ENCODE measurements around the gene PLEKHM1. TPM values are rescaled to one million over a fixed set of nuclear protein-coding genes. Genes with fewer than 3 reads are reported as not detected.
A peak's percentile ranks its signal among the peaks of the same experiment; 100 is the strongest.
"Not testable (repeated sequence)": the region's sequence is repeated elsewhere in the genome, so short reads cannot be mapped to it uniquely, and the experiment has no call there.

The PLEKHM1 gene
- 100 to 1,000 TPM; 140 to 160 (median 158) TPM for total RNA-seq
- 41.7 TPM for total RNA-seq (2013)

DNA sequence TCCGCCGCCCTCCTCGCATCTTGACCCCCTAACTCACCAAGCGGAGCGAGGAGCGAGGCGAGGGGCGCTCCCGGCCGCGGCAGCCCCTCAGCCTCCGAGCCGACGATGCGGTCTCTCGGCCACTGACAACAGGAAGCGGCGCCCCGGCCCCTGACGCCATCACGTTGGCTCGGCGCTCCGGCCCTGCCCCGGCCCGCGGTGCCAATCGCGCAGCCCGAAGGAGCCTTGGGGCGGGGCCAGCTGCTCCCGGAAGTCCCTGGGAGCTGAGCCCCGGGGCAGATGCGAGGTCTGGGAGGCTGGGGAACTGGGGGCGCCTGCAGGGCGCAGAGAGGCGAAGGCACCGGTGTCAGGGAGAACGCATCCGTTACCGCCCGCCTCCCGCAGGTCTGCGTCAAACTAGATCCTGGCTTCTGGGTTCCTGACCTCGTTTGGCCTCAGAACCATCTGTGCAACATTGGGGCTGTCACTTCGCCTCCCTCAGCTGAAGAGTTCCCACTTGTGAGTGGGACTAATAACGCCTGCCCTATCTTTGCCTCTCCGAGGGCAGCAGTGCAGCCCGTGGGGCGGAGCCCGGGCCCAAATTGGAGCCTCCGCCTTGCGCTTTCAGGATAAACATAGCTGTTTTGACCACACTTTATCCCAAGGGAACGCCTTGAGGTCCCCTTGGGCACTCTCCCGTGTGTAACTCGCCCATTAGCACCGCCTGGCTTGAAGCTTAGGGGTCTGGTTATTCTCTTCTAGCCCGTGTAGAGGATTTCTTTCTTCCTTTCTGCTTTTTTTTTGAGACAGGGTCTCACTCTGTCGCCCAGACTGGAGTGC is at the start of gene PLEKHM1:
Gene PLEKHM1, minus strand, starts transcription at position 107 of the 819 bp plus-strand sequence. CDS start 8,237 bp downstream, outside the sequence.
- peaks cover 16% of the 10 kb centered on the region for H3K4me1 ChIP-seq (ENCODE audit: control insufficient read depth, insufficient read depth, low read length)
- DNase-seq, result peak; percentile 83 to 86

DNA sequence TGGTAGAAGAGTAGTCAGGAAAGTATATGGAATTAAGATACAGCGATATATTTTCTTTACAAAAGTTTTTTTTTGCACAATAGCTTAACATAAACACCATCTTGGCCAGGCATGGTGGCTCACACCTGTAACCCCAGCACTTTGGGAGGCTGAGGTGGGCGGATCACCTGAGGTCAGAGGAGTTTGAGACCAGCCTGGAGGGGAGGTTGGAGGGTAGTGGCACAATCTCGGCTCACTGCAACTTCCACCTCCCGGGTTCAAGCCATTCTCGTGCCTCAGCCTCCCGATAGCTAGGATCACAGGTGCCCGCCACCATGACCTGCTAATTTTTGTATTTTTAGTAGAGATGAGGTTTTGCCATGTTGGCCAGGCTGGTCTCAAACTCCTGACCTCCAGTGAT is 47.6 kb upstream of the PLEKHM1 start:
- H3K27me3 Mint-ChIP-seq (ENCODE audit: low read depth in 2 of 2); intact Hi-C loops (cut with micrococcal nuclease); H3K27ac ChIP-seq (ENCODE audit: low read length); DNase-seq; H3K9me3 Mint-ChIP-seq; H3K9me3 ChIP-seq (ENCODE audit: control insufficient read depth, insufficient read depth, low read length); H3K4me1 Mint-ChIP-seq; H3K4me3 Mint-ChIP-seq; H3K27ac Mint-ChIP-seq; H3K27me3 ChIP-seq (ENCODE audit: control insufficient read depth, insufficient read depth, low read length); H3K36me3 Mint-ChIP-seq; H3K4me1 ChIP-seq (ENCODE audit: control insufficient read depth, insufficient read depth, low read length); H3K4me3 ChIP-seq (ENCODE audit: low read length); H3K36me3 ChIP-seq (ENCODE audit: control insufficient read depth, insufficient read depth, low read length); ATAC-seq: not testable (repeated sequence)
- 100% methylated on average over 1 of the region's 7 CpGs for whole genome bisulfite sequencing (ENCODE audit: insufficient coverage)

More for the DNA sequence above, at the start of gene PLEKHM1:
- H3K4me1 Mint-ChIP-seq, result peaks cover 19 to 34% of the 10 kb centered on the region in 2 donors
- H3K36me3 ChIP-seq (ENCODE audit: control insufficient read depth, insufficient read depth, low read length); H3K9me3 Mint-ChIP-seq; H3K9me3 ChIP-seq (ENCODE audit: control insufficient read depth, insufficient read depth, low read length); H3K36me3 Mint-ChIP-seq; intact Hi-C loops (cut with micrococcal nuclease); H3K27me3 ChIP-seq (ENCODE audit: control insufficient read depth, insufficient read depth, low read length); H3K27me3 Mint-ChIP-seq (ENCODE audit: low read depth in 2 of 2): not testable (repeated sequence)
- peak within 1 kb of the TSS; percentile 81 for H3K27ac ChIP-seq (ENCODE audit: low read length)
- ATAC-seq, result peak; percentile 93 to 98 (median 94)
- peak within 1 kb of the TSS; percentile 60 for H3K4me3 ChIP-seq (ENCODE audit: low read length)
- peak within 1 kb of the TSS; percentile 93 for H3K4me3 Mint-ChIP-seq
- H3K27ac Mint-ChIP-seq, result peak within 1 kb of the TSS; percentile 91 to 98
- under 1% methylated on average over 49 of the region's 59 CpGs for WGBS (ENCODE audit: insufficient coverage)

DNA sequence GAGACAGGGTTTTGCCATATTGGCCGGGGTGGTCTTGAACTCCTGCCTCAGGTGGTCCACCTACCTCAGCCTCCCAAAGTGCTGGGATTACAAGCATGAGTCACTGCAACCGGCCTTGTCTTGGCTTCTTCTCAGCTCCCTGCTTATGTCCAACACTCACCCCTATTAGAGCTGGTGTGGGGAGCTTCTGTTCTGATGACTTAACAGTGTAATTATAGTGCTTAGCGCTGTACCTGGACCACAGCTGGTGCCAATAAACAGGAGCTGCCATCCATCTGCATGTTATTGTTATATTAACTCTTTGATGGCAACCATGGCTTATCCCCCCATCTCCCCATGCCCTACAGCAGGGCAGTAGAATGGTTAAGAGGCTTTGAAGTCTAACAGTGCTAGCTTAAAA is 15.6 kb upstream of the PLEKHM1 start:
- H3K4me3 ChIP-seq (ENCODE audit: low read length); H3K4me3 Mint-ChIP-seq; H3K27me3 ChIP-seq (ENCODE audit: control insufficient read depth, insufficient read depth, low read length); ATAC-seq; DNase-seq; H3K27ac Mint-ChIP-seq; H3K27me3 Mint-ChIP-seq (ENCODE audit: low read depth in 2 of 2); H3K27ac ChIP-seq (ENCODE audit: low read length); H3K4me1 ChIP-seq (ENCODE audit: control insufficient read depth, insufficient read depth, low read length); intact Hi-C loops (cut with micrococcal nuclease); H3K36me3 ChIP-seq (ENCODE audit: control insufficient read depth, insufficient read depth, low read length); H3K36me3 Mint-ChIP-seq; H3K9me3 ChIP-seq (ENCODE audit: control insufficient read depth, insufficient read depth, low read length); H3K9me3 Mint-ChIP-seq; H3K4me1 Mint-ChIP-seq: not testable (repeated sequence)
- 100% methylated on average over 1 of the region's 3 CpGs for WGBS (ENCODE audit: insufficient coverage)

DNA sequence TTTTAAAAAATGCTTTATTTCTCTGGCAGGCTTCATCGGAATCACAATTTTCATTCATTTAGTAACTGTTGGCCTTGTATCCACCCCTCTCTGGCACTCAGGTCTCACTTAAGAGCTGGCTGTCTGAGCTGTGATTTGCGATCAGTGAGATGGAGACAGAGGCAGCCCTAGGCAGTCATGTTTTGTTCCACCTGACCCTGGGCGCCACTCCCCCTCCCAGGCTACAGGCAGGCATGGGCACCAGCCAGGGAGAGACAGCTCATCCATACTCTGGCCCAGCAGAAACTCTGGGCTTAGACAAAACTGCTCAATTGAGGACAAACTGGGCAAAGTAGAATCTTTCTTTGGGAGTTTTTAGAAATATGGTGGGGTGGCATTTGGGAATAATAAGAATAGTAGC is 14.7 kb upstream of the PLEKHM1 start:
- H3K27ac Mint-ChIP-seq; H3K27me3 Mint-ChIP-seq (ENCODE audit: low read depth in 2 of 2); H3K9me3 ChIP-seq (ENCODE audit: control insufficient read depth, insufficient read depth, low read length); H3K9me3 Mint-ChIP-seq; DNase-seq; H3K36me3 ChIP-seq (ENCODE audit: control insufficient read depth, insufficient read depth, low read length); H3K27me3 ChIP-seq (ENCODE audit: control insufficient read depth, insufficient read depth, low read length); intact Hi-C loops (cut with micrococcal nuclease); H3K4me3 ChIP-seq (ENCODE audit: low read length); H3K4me1 ChIP-seq (ENCODE audit: control insufficient read depth, insufficient read depth, low read length); H3K27ac ChIP-seq (ENCODE audit: low read length); H3K4me3 Mint-ChIP-seq; H3K4me1 Mint-ChIP-seq; H3K36me3 Mint-ChIP-seq; ATAC-seq: not testable (repeated sequence)
- 96% methylated on average over 3 of the region's 3 CpGs for WGBS (ENCODE audit: insufficient coverage)

DNA sequence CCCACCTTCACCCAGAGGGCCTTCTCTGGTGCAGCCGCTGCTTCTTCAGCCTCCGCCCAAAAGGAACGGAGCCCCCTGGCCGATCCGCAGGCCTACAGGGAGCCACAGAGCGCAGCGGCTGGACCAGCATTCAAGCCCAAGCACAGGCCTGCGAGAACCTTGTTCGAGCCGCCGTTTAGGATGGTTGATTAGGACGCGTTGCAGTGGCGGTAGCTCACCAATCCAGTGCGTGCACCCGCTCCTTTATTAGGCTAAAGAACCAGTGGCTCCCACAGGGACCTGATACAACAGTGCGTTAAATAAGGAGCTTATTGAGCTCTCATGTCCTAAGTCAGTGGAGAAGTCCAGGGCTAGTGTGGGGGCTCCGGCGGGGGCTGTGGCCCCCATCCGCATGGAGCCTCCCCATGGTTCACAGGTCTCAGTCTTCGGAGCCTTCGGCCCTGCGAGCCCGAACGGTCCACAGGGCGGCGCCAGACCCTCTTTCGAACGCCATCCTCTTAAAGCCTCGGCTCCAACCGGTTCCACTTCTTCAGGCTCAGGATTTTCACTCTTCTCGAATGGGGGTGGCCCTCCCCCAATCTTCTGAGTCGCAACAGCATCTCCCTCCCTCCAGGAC is 10.7 kb upstream of the PLEKHM1 start:
- H3K4me1 Mint-ChIP-seq; H3K27me3 Mint-ChIP-seq (ENCODE audit: low read depth in 2 of 2); H3K9me3 Mint-ChIP-seq; DNase-seq; H3K4me3 Mint-ChIP-seq; H3K27ac Mint-ChIP-seq; H3K27ac ChIP-seq (ENCODE audit: low read length); H3K36me3 ChIP-seq (ENCODE audit: control insufficient read depth, insufficient read depth, low read length); H3K27me3 ChIP-seq (ENCODE audit: control insufficient read depth, insufficient read depth, low read length); intact Hi-C loops (cut with micrococcal nuclease); H3K4me3 ChIP-seq (ENCODE audit: low read length); H3K9me3 ChIP-seq (ENCODE audit: control insufficient read depth, insufficient read depth, low read length); H3K4me1 ChIP-seq (ENCODE audit: control insufficient read depth, insufficient read depth, low read length); H3K36me3 Mint-ChIP-seq: not testable (repeated sequence)
- WGBS (ENCODE audit: insufficient coverage), result 31% methylated on average over 28 of the region's 33 CpGs
- ATAC-seq, result peak in 2 of 3 donors; percentile 59 to 80

DNA sequence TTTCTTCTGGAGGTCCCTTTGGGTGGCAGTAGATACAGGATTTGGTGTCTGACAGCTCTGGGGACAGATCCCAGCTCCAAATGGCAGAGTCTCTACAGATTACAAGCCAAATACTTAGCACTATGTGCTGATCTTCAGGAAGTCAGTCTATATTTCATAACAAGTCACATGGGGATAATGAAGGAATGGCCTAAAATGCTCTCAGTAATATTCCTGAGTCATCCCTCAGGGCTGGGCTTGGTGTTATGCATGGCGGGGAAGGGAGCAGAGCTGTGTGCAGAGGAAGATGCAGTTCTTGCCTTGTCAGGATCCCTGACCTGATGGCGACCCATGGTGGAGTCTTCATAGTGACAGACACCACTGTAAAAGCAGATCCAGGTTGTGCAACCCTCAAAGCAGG is 10.0 kb upstream of the PLEKHM1 start:
- DNase-seq; intact Hi-C loops (cut with micrococcal nuclease); H3K36me3 ChIP-seq (ENCODE audit: control insufficient read depth, insufficient read depth, low read length); H3K4me1 Mint-ChIP-seq; H3K27ac Mint-ChIP-seq; ATAC-seq; H3K27me3 Mint-ChIP-seq (ENCODE audit: low read depth in 2 of 2); H3K4me1 ChIP-seq (ENCODE audit: control insufficient read depth, insufficient read depth, low read length); H3K4me3 Mint-ChIP-seq; H3K36me3 Mint-ChIP-seq; H3K9me3 Mint-ChIP-seq; H3K9me3 ChIP-seq (ENCODE audit: control insufficient read depth, insufficient read depth, low read length); H3K27ac ChIP-seq (ENCODE audit: low read length); H3K27me3 ChIP-seq (ENCODE audit: control insufficient read depth, insufficient read depth, low read length); H3K4me3 ChIP-seq (ENCODE audit: low read length): not testable (repeated sequence)
- 100% methylated on average over 1 of the region's 2 CpGs for WGBS (ENCODE audit: insufficient coverage)

DNA sequence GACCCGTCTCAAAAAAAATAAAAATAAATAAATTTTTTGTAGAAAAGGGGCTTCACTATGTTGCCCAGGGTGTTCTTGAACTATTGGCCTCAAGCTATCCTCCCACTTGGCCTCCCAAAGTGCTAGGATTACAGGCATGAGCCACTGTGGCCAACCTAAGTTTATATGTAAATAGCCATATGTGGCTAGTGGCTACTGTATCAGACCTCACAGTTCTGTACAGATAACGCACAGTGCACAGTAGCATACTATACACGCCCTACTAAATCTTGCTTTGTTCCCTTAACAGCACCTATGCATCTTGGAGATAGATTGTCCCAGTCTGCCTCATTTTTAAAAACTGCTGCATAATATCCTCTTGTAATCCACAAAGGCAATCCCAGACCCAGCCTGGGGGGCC is 8.7 kb upstream of the PLEKHM1 start:
- H3K4me1 ChIP-seq (ENCODE audit: control insufficient read depth, insufficient read depth, low read length); H3K36me3 ChIP-seq (ENCODE audit: control insufficient read depth, insufficient read depth, low read length); H3K9me3 Mint-ChIP-seq; H3K27ac Mint-ChIP-seq; H3K9me3 ChIP-seq (ENCODE audit: control insufficient read depth, insufficient read depth, low read length); H3K27me3 Mint-ChIP-seq (ENCODE audit: low read depth in 2 of 2); DNase-seq; ATAC-seq; H3K27ac ChIP-seq (ENCODE audit: low read length); H3K4me3 ChIP-seq (ENCODE audit: low read length); H3K27me3 ChIP-seq (ENCODE audit: control insufficient read depth, insufficient read depth, low read length); H3K4me3 Mint-ChIP-seq; H3K36me3 Mint-ChIP-seq; intact Hi-C loops (cut with micrococcal nuclease); H3K4me1 Mint-ChIP-seq: not testable (repeated sequence)
- 100% methylated on average over 2 of the region's 3 CpGs for WGBS (ENCODE audit: insufficient coverage)

DNA sequence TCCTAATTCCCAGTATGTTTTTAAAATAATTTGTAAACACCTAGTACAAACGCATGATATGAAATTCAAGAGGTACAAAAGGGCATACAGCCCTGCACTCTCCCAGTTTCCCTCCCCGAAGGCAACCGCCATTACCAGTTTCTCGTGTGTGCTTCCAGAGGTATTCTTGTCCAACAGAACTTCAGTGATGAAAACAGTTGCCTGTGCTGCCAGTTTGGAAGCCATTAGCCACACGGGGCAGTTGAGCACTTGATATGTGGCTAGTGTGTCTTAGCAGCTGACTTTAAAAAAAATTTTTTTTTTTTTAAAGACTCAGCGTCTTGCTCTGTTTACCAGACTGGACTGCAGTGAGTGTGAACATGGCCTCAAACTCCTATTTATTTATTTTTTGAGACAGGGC is 7.9 kb upstream of the PLEKHM1 start:
- H3K4me3 Mint-ChIP-seq; H3K27ac Mint-ChIP-seq; H3K9me3 ChIP-seq (ENCODE audit: control insufficient read depth, insufficient read depth, low read length); H3K27me3 Mint-ChIP-seq (ENCODE audit: low read depth in 2 of 2); H3K27me3 ChIP-seq (ENCODE audit: control insufficient read depth, insufficient read depth, low read length); H3K36me3 ChIP-seq (ENCODE audit: control insufficient read depth, insufficient read depth, low read length); H3K36me3 Mint-ChIP-seq; H3K4me3 ChIP-seq (ENCODE audit: low read length); H3K4me1 Mint-ChIP-seq; H3K9me3 Mint-ChIP-seq; H3K27ac ChIP-seq (ENCODE audit: low read length); H3K4me1 ChIP-seq (ENCODE audit: control insufficient read depth, insufficient read depth, low read length); ATAC-seq; DNase-seq; intact Hi-C loops (cut with micrococcal nuclease): not testable (repeated sequence)
- WGBS (ENCODE audit: insufficient coverage), result 94% methylated on average over 2 of the region's 6 CpGs

All from natural killer cell (primary cell).